Measurements from ENCODE around the gene CELSR1.

The CELSR1 gene

GRCh38 chr22:46391486-46392136 is 145.8 kb downstream of the CELSR1 start:
- H2AFZ ChIP-seq (ENCODE audit: low read depth, low read length), result no peak overlapping the region
- no peaks in the 10 kb centered on the region for H3K79me2 ChIP-seq (ENCODE audit: low read length)
- no peak overlapping the region for H3K4me2 ChIP-seq (ENCODE audit: low read length)
- H4K20me1 ChIP-seq (ENCODE audit: insufficient read depth, low read length), result no peaks in the 10 kb centered on the region
- no peaks in the 10 kb centered on the region for H3K9me3 ChIP-seq (ENCODE audit: insufficient read depth, low read length)
- no peak overlapping the region for H3K9ac ChIP-seq (ENCODE audit: low read length)
- no peak overlapping the region for H3K27ac ChIP-seq (ENCODE audit: low read length)
- no peak for TF ChIP-seq EZH2phosphoT487 (IDR thresholded peaks at IDR 0.05; ENCODE audit: low read depth)
- TF ChIP-seq CTCF (IDR thresholded peaks at IDR 0.05; ENCODE audit: low read depth, low read length), result no peak
- H3K4me1 ChIP-seq (ENCODE audit: low read length), result no peaks in the 10 kb centered on the region
- no peak overlapping the region for H3K4me3 ChIP-seq (ENCODE audit: low read length)
- peaks cover 3% of the 10 kb centered on the region; the same call in 1 of the 2 replicates for H3K27me3 ChIP-seq (ENCODE audit: low read depth, low read length)
- no peaks in the 10 kb centered on the region for H3K36me3 ChIP-seq (replicated peaks; ENCODE audit: low read depth, low read length)

- no peaks in the 10 kb centered on the region for H3K79me2 ChIP-seq (ENCODE audit: low read length)
Measured at GRCh38 chr22:46390652-46391301, 146.6 kb downstream of the CELSR1 start.

GRCh38 chr22:46390105-46390651 is 147.2 kb downstream of the CELSR1 start:
- Histone ChIP-seq H2AFZ (ENCODE audit: low read depth, low read length) (no peak overlapping the region), H4K20me1 (ENCODE audit: insufficient read depth, low read length) (no peaks in the 10 kb centered on the region), H3K27me3 (ENCODE audit: low read depth, low read length) (peaks cover 3% of the 10 kb centered on the region; the same call in 1 of the 2 replicates), H3K79me2 (ENCODE audit: low read length) (no peaks in the 10 kb centered on the region), H3K4me2 (ENCODE audit: low read length) (no peak overlapping the region), H3K9me3 (ENCODE audit: insufficient read depth, low read length) (no peaks in the 10 kb centered on the region), H3K4me1 (ENCODE audit: low read length) (no peaks in the 10 kb centered on the region), H3K4me3 (ENCODE audit: low read length) (no peak overlapping the region), H3K9ac (ENCODE audit: low read length) (no peak overlapping the region), H3K36me3 (replicated peaks; ENCODE audit: low read depth, low read length) (no peaks in the 10 kb centered on the region), H3K27ac (ENCODE audit: low read length) (no peak overlapping the region)
- TF ChIP-seq EZH2phosphoT487 (IDR thresholded peaks at IDR 0.05; ENCODE audit: low read depth) (no peak), CTCF (IDR thresholded peaks at IDR 0.05; ENCODE audit: low read depth, low read length) (no peak)

More at GRCh38 chr22:46390652-46391301, 146.6 kb downstream of the CELSR1 start:
- no peak overlapping the region for H3K4me3 ChIP-seq (ENCODE audit: low read length)
- H3K27ac ChIP-seq (ENCODE audit: low read length), result no peak overlapping the region
- H3K4me1 ChIP-seq (ENCODE audit: low read length), result no peaks in the 10 kb centered on the region
- no peaks in the 10 kb centered on the region for H4K20me1 ChIP-seq (ENCODE audit: insufficient read depth, low read length)
- H3K9ac ChIP-seq (ENCODE audit: low read length), result no peak overlapping the region
- H3K36me3 ChIP-seq (replicated peaks; ENCODE audit: low read depth, low read length), result no peaks in the 10 kb centered on the region
- H3K27me3 ChIP-seq (ENCODE audit: low read depth, low read length), result peaks cover 3% of the 10 kb centered on the region; the same call in 1 of the 2 replicates
- no peak overlapping the region for H2AFZ ChIP-seq (ENCODE audit: low read depth, low read length)
- no peaks in the 10 kb centered on the region for H3K9me3 ChIP-seq (ENCODE audit: insufficient read depth, low read length)
- TF ChIP-seq CTCF (IDR thresholded peaks at IDR 0.05; ENCODE audit: low read depth, low read length) (no peak), EZH2phosphoT487 (IDR thresholded peaks at IDR 0.05; ENCODE audit: low read depth) (no peak)
- H3K4me2 ChIP-seq (ENCODE audit: low read length), result no peak overlapping the region

GRCh38 chr22:46389081-46389480 is 148.3 kb downstream of the CELSR1 start:
- Histone ChIP-seq H3K9me3 (ENCODE audit: insufficient read depth, low read length) (no peaks in the 10 kb centered on the region), H3K4me2 (ENCODE audit: low read length) (no peak overlapping the region), H4K20me1 (ENCODE audit: insufficient read depth, low read length) (no peaks in the 10 kb centered on the region), H3K4me3 (ENCODE audit: low read length) (no peak overlapping the region), H3K36me3 (replicated peaks; ENCODE audit: low read depth, low read length) (no peaks in the 10 kb centered on the region), H3K4me1 (ENCODE audit: low read length) (no peaks in the 10 kb centered on the region), H3K9ac (ENCODE audit: low read length) (no peak overlapping the region), H2AFZ (ENCODE audit: low read depth, low read length) (no peak overlapping the region), H3K79me2 (ENCODE audit: low read length) (no peaks in the 10 kb centered on the region), H3K27me3 (ENCODE audit: low read depth, low read length) (peaks cover 3% of the 10 kb centered on the region; the same call in 1 of the 2 replicates), H3K27ac (ENCODE audit: low read length) (no peak overlapping the region)
- TF ChIP-seq CTCF (IDR thresholded peaks at IDR 0.05; ENCODE audit: low read depth, low read length), result no peak
- no peak for TF ChIP-seq EZH2phosphoT487 (IDR thresholded peaks at IDR 0.05; ENCODE audit: low read depth)

Measured in OCI-LY3 (cell line).